HepG2 (cell line): ENCODE data around the gene PPP1R27. TPM values are rescaled to one million over a fixed set of nuclear protein-coding genes. Genes with fewer than 3 reads are reported as not detected.

Experiments
- FOSL1 ChIP-seq: sonication (generic); formaldehyde crosslinking; IDR thresholded peaks from 2 replicates; pipeline ENCODE4 v1.9.0; 2021; ENCODE audit warnings: missing genetic modification reagents, borderline replicate concordance
- HES4 ChIP-seq: sonication (generic); formaldehyde crosslinking; IDR thresholded peaks from 2 replicates; pipeline ENCODE4 v1.9.0; 2021; ENCODE audit warnings: mild to moderate bottlenecking, missing genetic modification reagents, borderline replicate concordance
- HNRNPK ChIP-seq: fragments of 200-400 bp; formaldehyde crosslinking; IDR thresholded peaks from 2 replicates; pipeline ENCODE4 v1.6.1; 2018; ENCODE audit warnings: low read length, low read depth, moderate library complexity, mild to moderate bottlenecking; ENCODE audit not compliant: poor library complexity, severe bottlenecking
- JUNB ChIP-seq: sonication (generic); formaldehyde crosslinking; IDR thresholded peaks from 2 replicates; pipeline ENCODE4 v1.8.0; 2022; ENCODE audit warnings: missing genetic modification reagents, mild to moderate bottlenecking, borderline replicate concordance
- NONO ChIP-seq, 2 experiments: fragments of 450-650 bp in 1 of 2; sonication (generic) in 1 of 2; formaldehyde crosslinking in 1 of 2; IDR thresholded peaks in 1 of 2; conservative IDR thresholded peaks in 1 of 2; 2 replicates each; pipeline versions ENCODE4 v1.6.1 to v1.8.0; 2017 to 2022; ENCODE audit warnings: mild to moderate bottlenecking in 1 of 2, missing genetic modification reagents in 1 of 2, moderate library complexity in 1 of 2
- PHB2 ChIP-seq: fragments of 450-650 bp; IDR thresholded peaks from 2 replicates; pipeline ENCODE4 v1.6.1; 2018; ENCODE audit not compliant: partially characterized antibody
- SP2 ChIP-seq: sonication (generic); formaldehyde crosslinking; IDR thresholded peaks from 2 replicates; pipeline ENCODE4 v1.5.1; 2020; ENCODE audit warnings: mild to moderate bottlenecking, missing genetic modification reagents
- ZMYM2 ChIP-seq: sonication (generic); formaldehyde crosslinking; IDR thresholded peaks from 2 replicates; pipeline ENCODE4 v1.8.0; 2022; ENCODE audit warnings: mild to moderate bottlenecking, missing genetic modification reagents
- ZNF121 ChIP-seq: sonication (generic); formaldehyde crosslinking; IDR thresholded peaks from 2 replicates; pipeline ENCODE4 v1.5.0; 2020; ENCODE audit warnings: mild to moderate bottlenecking, missing genetic modification reagents
- ZNF451 ChIP-seq: sonication (generic); formaldehyde crosslinking; IDR thresholded peaks from 2 replicates; pipeline ENCODE4 v1.5.0; 2020; ENCODE audit warnings: mild to moderate bottlenecking, missing genetic modification reagents
- ZNF567 ChIP-seq: sonication (generic); formaldehyde crosslinking; IDR thresholded peaks from 2 replicates; pipeline ENCODE4 v1.8.1; 2023; ENCODE audit warnings: mild to moderate bottlenecking, missing genetic modification reagents, borderline replicate concordance
- polyA plus RNA-seq, 8 experiments: library from polyadenylated mRNA; depleted of rRNA in 3 of 8; stranded (reverse) in 7 of 8; unstranded in 1 of 8; fragments of >200 nt; fragmentation: Illumina TruSeq in 4 of 8; extraction: Trizol in 4 of 8; gene quantifications; 2 replicates each; pipeline versions ENCODE4 v1.2.1 to v1.2.3, GENCODE V29; 2011 to 2016; ENCODE audit warnings: low read depth in 4 of 8, missing spikeins in 1 of 8, mixed read lengths in 1 of 8; ENCODE audit not compliant: insufficient read depth in 1 of 8
- total RNA-seq, 5 experiments: library from RNA; depleted of rRNA; stranded (reverse); fragments of >200 nt; fragmentation: Illumina TruSeq; extraction: Trizol; gene quantifications; 2 replicates each; pipeline ENCODE4 v1.2.3, GENCODE V29; 2016; ENCODE audit warnings: low read depth in 1 of 5
- TF ChIP-seq, protein P1 (sequence below): sonication (generic); formaldehyde crosslinking; IDR thresholded peaks from 2 replicates; pipeline ENCODE4 v1.5.0; 2020; ENCODE audit warnings: mild to moderate bottlenecking, missing genetic modification reagents
- TF ChIP-seq, protein P2 (sequence below), 2 experiments: sonication (generic) in 1 of 2; formaldehyde crosslinking in 1 of 2; IDR thresholded peaks; 2 replicates each; pipeline versions ENCODE4 v1.5.1 to v1.6.1; 2011 to 2020; ENCODE audit warnings: borderline replicate concordance in 1 of 2, low read depth in 1 of 2, low read length in 1 of 2, mild to moderate bottlenecking in 1 of 2, missing genetic modification reagents in 1 of 2, moderate library complexity in 1 of 2
- TF ChIP-seq, protein P3 (sequence below): IDR thresholded peaks from 2 replicates; pipeline ENCODE4 v1.6.1; 2016; ENCODE audit warnings: missing compliant biosample characterization, missing genetic modification reagents, borderline replicate concordance
- TF ChIP-seq, protein P4 (sequence below): sonication (generic); formaldehyde crosslinking; IDR thresholded peaks from 2 replicates; pipeline ENCODE4 v1.8.0; 2022; ENCODE audit warnings: missing genetic modification reagents, mild to moderate bottlenecking, borderline replicate concordance

Gene PPP1R27
- total and polyA plus RNA-seq, 2 of the 13 experiments (the other 11 are each of a cell fraction or from before 2014, with no cell fraction given): 0.17 to 1.00 TPM

DNA sequence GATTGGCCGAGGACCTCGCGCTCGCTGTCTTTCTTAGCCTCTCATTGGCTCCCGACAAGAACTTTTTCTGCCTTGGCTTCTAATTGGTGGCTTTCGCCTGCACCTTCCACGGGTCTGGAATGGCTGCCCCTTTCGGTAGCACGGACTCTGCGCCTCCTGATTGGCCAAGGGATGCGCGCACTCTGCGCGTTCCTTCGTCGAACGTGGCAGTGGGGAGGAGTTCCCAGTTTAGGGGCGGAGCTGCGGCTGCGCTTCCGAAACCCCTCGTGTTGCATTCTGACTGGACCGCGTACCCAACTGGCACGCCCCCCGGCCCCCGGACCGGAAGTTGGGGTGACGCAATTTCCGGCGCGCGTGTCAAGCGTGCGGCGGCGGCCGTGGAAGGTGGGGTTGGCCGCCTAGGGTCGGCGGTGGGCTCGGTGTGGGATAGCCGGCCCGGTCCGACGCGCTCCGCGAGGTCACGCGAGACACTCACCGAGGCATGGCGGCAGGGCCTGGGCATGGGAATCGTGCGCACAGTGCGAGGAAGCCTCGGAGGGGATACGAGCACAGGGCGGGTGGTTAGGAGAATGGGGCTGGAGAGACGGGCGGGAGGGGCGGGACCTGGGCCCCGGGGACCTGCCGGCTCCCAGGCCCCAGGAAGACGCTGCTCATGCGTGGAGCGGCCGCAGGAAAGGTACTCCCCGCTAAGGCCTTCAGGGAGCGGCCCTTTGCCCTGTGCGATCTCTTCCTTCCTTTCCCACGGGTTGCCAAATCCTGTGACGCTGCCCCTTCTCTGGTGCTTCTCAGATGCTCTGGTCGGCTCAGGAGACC is 26.1 kb upstream of the PPP1R27 start (continued):
- TF ChIP-seq, protein P1, sequence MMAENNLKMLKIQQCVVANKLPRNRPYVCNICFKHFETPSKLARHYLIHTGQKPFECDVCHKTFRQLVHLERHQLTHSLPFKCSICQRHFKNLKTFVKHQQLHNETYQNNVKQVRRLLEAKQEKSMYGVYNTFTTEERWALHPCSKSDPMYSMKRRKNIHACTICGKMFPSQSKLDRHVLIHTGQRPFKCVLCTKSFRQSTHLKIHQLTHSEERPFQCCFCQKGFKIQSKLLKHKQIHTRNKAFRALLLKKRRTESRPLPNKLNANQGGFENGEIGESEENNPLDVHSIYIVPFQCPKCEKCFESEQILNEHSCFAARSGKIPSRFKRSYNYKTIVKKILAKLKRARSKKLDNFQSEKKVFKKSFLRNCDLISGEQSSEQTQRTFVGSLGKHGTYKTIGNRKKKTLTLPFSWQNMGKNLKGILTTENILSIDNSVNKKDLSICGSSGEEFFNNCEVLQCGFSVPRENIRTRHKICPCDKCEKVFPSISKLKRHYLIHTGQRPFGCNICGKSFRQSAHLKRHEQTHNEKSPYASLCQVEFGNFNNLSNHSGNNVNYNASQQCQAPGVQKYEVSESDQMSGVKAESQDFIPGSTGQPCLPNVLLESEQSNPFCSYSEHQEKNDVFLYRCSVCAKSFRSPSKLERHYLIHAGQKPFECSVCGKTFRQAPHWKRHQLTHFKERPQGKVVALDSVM (CRISPR knock-in tag): 0 out of 2 replicates have a peak, but pooled peaks have one; percentile 3
- peak; percentile 91; the same call in 1 of the 2 replicates for TF ChIP-seq ZNF451 (CRISPR knock-in tag)
- peak; percentile 79; the same call in 1 of the 2 replicates for TF ChIP-seq HES4 (CRISPR knock-in tag)
- no peak for TF ChIP-seq FOSL1 (CRISPR knock-in tag)
- TF ChIP-seq, protein P2, sequence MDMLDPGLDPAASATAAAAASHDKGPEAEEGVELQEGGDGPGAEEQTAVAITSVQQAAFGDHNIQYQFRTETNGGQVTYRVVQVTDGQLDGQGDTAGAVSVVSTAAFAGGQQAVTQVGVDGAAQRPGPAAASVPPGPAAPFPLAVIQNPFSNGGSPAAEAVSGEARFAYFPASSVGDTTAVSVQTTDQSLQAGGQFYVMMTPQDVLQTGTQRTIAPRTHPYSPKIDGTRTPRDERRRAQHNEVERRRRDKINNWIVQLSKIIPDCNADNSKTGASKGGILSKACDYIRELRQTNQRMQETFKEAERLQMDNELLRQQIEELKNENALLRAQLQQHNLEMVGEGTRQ (IDR thresholded peaks at IDR 0.05; ENCODE audit: low read depth, low read length): no peak
- TF ChIP-seq, protein P2 (CRISPR knock-in tag; IDR thresholded peaks at IDR 0.05; ENCODE audit: borderline replicate concordance): peak; percentile 39; the same call in 1 of the 2 replicates
- no peak for TF ChIP-seq NONO (IDR thresholded peaks at IDR 0.05)
- peak; percentile 98 for TF ChIP-seq NONO (CRISPR knock-in tag; conservative IDR thresholded peaks at IDR 0.05)
- TF ChIP-seq ZNF567 (CRISPR knock-in tag): peak; percentile 92; the same call in 1 of the 2 replicates
- TF ChIP-seq ZNF121 (CRISPR knock-in tag): no peak
- TF ChIP-seq HNRNPK: peak; percentile 66
- TF ChIP-seq, protein P3, sequence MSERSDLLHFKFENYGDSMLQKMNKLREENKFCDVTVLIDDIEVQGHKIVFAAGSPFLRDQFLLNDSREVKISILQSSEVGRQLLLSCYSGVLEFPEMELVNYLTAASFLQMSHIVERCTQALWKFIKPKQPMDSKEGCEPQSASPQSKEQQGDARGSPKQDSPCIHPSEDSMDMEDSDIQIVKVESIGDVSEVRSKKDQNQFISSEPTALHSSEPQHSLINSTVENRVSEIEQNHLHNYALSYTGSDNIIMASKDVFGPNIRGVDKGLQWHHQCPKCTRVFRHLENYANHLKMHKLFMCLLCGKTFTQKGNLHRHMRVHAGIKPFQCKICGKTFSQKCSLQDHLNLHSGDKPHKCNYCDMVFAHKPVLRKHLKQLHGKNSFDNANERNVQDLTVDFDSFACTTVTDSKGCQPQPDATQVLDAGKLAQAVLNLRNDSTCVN: peak; percentile 61; the same call in 1 of the 2 replicates
- TF ChIP-seq ZMYM2 (CRISPR knock-in tag): peak; percentile 84
- TF ChIP-seq PHB2: no peak
- TF ChIP-seq, protein P4, sequence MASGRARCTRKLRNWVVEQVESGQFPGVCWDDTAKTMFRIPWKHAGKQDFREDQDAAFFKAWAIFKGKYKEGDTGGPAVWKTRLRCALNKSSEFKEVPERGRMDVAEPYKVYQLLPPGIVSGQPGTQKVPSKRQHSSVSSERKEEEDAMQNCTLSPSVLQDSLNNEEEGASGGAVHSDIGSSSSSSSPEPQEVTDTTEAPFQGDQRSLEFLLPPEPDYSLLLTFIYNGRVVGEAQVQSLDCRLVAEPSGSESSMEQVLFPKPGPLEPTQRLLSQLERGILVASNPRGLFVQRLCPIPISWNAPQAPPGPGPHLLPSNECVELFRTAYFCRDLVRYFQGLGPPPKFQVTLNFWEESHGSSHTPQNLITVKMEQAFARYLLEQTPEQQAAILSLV (CRISPR knock-in tag): peak; percentile 91
- peak; percentile 61; the same call in 1 of the 2 replicates for TF ChIP-seq JUNB
- TF ChIP-seq SP2 (CRISPR knock-in tag): peak; percentile 93
